ENCODE measurements around the gene HEMK1. TPM values are rescaled to one million over a fixed set of nuclear protein-coding genes. Genes with fewer than 3 reads are reported as not detected.

HEMK1 gene
- total RNA-seq, 1 experiment from 2014 or later, result 12.5 TPM

GRCh38 chr3:50635066-50635465 is 65.7 kb downstream of the HEMK1 start:
- Histone ChIP-seq H2BK5ac (ENCODE audit: insufficient read length, low read length) (no peak overlapping the region), H4K91ac (ENCODE audit: insufficient read length, low read depth, low read length) (no peak overlapping the region), H2AFZ (ENCODE audit: low read length) (no peak overlapping the region), H2AK5ac (ENCODE audit: insufficient read length, low read length) (no peak overlapping the region), H3T11ph (ENCODE audit: low read length) (no peak overlapping the region), H3K23ac (ENCODE audit: insufficient read length, low read depth, low read length) (no peak overlapping the region), H2BK15ac (ENCODE audit: low read depth, low read length) (no peak overlapping the region), H3K79me2 (ENCODE audit: insufficient read depth, low read length) (no peaks in the 10 kb centered on the region), H3K4me1 (ENCODE audit: insufficient read depth, low read length) (peaks cover 2% of the 10 kb centered on the region; the same call in 1 of the 2 replicates), H2BK12ac (ENCODE audit: insufficient read length, low read depth, low read length) (no peak overlapping the region), H4K5ac (ENCODE audit: insufficient read length, low read depth, low read length) (no peak overlapping the region), H3K18ac (ENCODE audit: insufficient read length, low read depth, low read length) (no peak overlapping the region), H3K9ac (ENCODE audit: extremely low read depth, insufficient read length, low read length) (no peak overlapping the region), H3K79me1 (ENCODE audit: insufficient read depth, low read depth, low read length, poor library complexity, severe bottlenecking) (peaks cover 6% of the 10 kb centered on the region), H3K14ac (ENCODE audit: insufficient read depth, low read length) (no peak overlapping the region), H3K56ac (ENCODE audit: insufficient read length, low read depth, low read length) (no peak overlapping the region), H3K4me2 (ENCODE audit: insufficient read depth, insufficient read length, low read length) (no peak overlapping the region), H4K20me1 (ENCODE audit: control insufficient read depth, insufficient read depth, insufficient read length) (no peaks in the 10 kb centered on the region), H2BK20ac (ENCODE audit: low read depth, low read length, poor library complexity, severe bottlenecking) (no peak overlapping the region), H3K23me2 (ENCODE audit: insufficient read length, low read depth, low read length, poor library complexity, severe bottlenecking) (no peaks in the 10 kb centered on the region), H3K27me3 (ENCODE audit: insufficient read depth, low read length) (no peaks in the 10 kb centered on the region), H2BK120ac (ENCODE audit: low read depth, low read length, poor library complexity, severe bottlenecking) (no peak overlapping the region), H3K9me3 (ENCODE audit: control insufficient read depth, low read depth, low read length) (no peaks in the 10 kb centered on the region), H4K8ac (replicated peaks; ENCODE audit: insufficient read length, low read depth, low read length) (no peak overlapping the region), H3K27ac (ENCODE audit: insufficient read length, low read depth, low read length) (no peak overlapping the region), H3K4ac (ENCODE audit: low read depth, low read length) (no peak overlapping the region)
- no peaks in the 10 kb centered on the region; a peak in 3 of 7 replicates for H3K36me3 Mint-ChIP-seq (ENCODE audit: insufficient read depth in 1 of 3, low read depth in 3 of 3)
- H3K4me1 Mint-ChIP-seq, result peaks cover 26 to 31% of the 10 kb centered on the region in 2 experiments
- no peak overlapping the region for H3K27ac Mint-ChIP-seq
- H3K27me3 Mint-ChIP-seq (ENCODE audit: low read depth), result no peaks in the 10 kb centered on the region
- no peak for DNase-seq
- no peak overlapping the region for H3K4me3 Mint-ChIP-seq
- H3K9me3 Mint-ChIP-seq, result no peaks in the 10 kb centered on the region
- TF ChIP-seq CTCF (conservative IDR thresholded peaks at IDR 0.05), result no peak

Data from H9 (cell line).